Nephron (organoid): ENCODE measurements around the gene PUM2.
A peak's percentile ranks its signal among the peaks of the same experiment; 100 is the strongest.

ENCODE experiments used
- H3K27ac Mint-ChIP-seq, 3 experiments: 2 replicates each; pipeline ENCODE4 v1.8.0; 2020; ENCODE audit warnings: mixed read lengths in 3 of 3, mild to moderate bottlenecking in 2 of 3, moderate library complexity in 1 of 3
- H3K27me3 Mint-ChIP-seq: 2 replicates; pipeline ENCODE4 v1.8.0; 2021; ENCODE audit warnings: low read depth, mild to moderate bottlenecking, moderate library complexity, mixed read lengths
- H3K36me3 Mint-ChIP-seq: 2 replicates; pipeline ENCODE4 v1.8.0; 2020; ENCODE audit warnings: low read depth, mixed read lengths
- H3K4me1 Mint-ChIP-seq: 2 replicates; pipeline ENCODE4 v1.8.0; 2020; ENCODE audit warnings: mixed read lengths
- H3K4me3 Mint-ChIP-seq, 3 experiments: 2 replicates each; pipeline ENCODE4 v1.8.0; 2020; ENCODE audit warnings: mild to moderate bottlenecking in 3 of 3, mixed read lengths in 3 of 3, moderate library complexity in 2 of 3
- H3K9me3 Mint-ChIP-seq: 2 replicates; pipeline ENCODE4 v1.8.0; 2020; ENCODE audit warnings: mixed read lengths
- TF ChIP-seq, protein P1 (sequence below), 3 experiments: fragments of 200-600 bp; sonication (generic); IDR thresholded peaks; one replicate each; pipeline ENCODE4 v1.5.0; 2021; ENCODE audit warnings: antibody characterized with exemption in 3 of 3; ENCODE audit not compliant: unreplicated experiment in 3 of 3

Gene PUM2

DNA sequence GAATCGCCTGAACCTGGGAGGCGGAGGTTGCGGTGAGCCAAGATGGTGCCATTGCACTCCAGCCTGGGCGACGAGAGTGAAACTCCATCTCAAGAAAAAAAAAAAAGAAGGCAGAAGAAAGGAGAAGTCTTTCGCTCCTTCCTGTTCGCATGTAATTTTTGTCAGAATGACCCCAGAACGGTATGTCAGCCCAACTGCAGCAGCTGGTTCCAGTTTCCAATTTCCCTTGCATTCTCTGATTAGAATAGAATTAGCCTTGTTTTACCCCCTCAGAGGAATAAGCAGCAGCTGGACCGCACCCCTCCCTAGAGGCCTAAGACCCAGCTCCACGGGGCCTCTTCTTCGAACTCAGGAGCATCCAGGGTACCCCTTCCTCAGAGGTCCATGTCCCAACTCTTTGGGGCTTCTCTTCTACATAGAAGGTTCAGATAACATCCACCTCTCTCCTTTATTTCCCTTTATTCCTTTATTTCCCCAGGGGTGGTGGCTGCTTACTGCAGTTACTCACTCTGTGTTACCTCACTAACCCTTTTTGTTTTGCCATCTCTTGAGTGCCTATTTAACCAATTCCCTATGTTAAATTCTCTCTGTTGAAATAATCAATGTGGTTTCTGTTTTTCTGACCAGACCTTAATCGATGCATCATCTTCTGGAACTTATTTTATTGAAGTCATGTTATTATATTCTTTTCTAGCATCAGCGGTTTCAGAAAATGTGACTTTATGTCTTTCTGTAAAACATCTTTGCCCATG, 7.2 kb upstream of the PUM2 start:
- Mint-ChIP-seq H3K9me3 (no peaks in the 10 kb centered on the region), H3K4me3 (no peak overlapping the region), H3K27ac (peak overlapping the region in 1 of 3 experiments; percentile 17), H3K27me3 (no peaks in the 10 kb centered on the region), H3K36me3 (no peaks in the 10 kb centered on the region), H3K4me1 (peaks cover 21% of the 10 kb centered on the region)
- TF ChIP-seq, protein P1, sequence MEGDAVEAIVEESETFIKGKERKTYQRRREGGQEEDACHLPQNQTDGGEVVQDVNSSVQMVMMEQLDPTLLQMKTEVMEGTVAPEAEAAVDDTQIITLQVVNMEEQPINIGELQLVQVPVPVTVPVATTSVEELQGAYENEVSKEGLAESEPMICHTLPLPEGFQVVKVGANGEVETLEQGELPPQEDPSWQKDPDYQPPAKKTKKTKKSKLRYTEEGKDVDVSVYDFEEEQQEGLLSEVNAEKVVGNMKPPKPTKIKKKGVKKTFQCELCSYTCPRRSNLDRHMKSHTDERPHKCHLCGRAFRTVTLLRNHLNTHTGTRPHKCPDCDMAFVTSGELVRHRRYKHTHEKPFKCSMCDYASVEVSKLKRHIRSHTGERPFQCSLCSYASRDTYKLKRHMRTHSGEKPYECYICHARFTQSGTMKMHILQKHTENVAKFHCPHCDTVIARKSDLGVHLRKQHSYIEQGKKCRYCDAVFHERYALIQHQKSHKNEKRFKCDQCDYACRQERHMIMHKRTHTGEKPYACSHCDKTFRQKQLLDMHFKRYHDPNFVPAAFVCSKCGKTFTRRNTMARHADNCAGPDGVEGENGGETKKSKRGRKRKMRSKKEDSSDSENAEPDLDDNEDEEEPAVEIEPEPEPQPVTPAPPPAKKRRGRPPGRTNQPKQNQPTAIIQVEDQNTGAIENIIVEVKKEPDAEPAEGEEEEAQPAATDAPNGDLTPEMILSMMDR (IDR thresholded peaks at IDR 0.05; ENCODE audit: unreplicated experiment in 3 of 3) = no peak

DNA sequence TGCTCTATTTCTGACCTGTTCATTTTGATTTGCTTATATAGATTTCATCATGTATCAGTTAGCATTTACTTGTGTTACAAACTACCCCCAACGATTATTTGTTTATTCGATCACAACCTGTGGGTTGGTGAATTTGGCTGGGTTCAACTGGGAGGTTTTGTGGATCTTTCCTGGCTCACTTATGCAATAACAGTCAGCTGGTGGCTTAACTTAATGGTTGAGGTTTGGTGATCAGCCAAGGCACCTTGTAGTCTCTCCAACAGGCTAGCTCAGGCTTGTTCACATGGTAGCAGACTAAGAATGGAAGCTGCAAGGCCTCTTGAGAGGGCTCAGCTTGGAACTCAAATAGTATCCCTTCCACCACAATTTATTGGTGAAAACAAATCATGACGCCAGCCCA, 5.4 kb upstream of the PUM2 start:
- no peaks in the 10 kb centered on the region for H3K9me3 Mint-ChIP-seq

DNA sequence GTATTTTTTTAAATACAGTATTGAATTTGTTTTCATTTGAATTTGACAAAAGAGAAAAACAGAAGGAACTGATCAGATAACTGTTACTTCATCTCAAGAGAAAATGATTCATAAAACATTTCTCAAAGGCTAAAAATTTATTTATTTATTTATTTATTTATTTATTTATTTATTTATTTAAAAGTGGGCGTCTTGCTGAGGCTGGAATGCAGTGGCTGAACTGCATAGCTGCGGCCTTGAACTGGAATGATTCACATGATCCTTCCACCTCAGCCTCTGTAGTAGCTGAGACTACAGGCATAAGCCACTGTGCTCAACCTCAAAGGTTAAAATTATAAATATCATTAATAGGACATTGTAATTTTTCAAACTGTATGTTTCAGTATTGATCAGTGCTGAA, 4.5 kb upstream of the PUM2 start:
- Mint-ChIP-seq H3K27ac (no peak overlapping the region), H3K27me3 (no peaks in the 10 kb centered on the region), H3K4me3 (no peak overlapping the region), H3K9me3 (no peaks in the 10 kb centered on the region), H3K36me3 (no peaks in the 10 kb centered on the region), H3K4me1 (peaks cover 21% of the 10 kb centered on the region)
- TF ChIP-seq, protein P1 (IDR thresholded peaks at IDR 0.05; ENCODE audit: unreplicated experiment in 3 of 3) = no peak

More for the DNA sequence above, 5.4 kb upstream of the PUM2 start:
- Mint-ChIP-seq H3K27ac (no peak overlapping the region), H3K27me3 (no peaks in the 10 kb centered on the region), H3K4me1 (peaks cover 21% of the 10 kb centered on the region), H3K36me3 (no peaks in the 10 kb centered on the region), H3K4me3 (no peak overlapping the region)
- TF ChIP-seq, protein P1 (IDR thresholded peaks at IDR 0.05; ENCODE audit: unreplicated experiment in 3 of 3) = no peak

DNA sequence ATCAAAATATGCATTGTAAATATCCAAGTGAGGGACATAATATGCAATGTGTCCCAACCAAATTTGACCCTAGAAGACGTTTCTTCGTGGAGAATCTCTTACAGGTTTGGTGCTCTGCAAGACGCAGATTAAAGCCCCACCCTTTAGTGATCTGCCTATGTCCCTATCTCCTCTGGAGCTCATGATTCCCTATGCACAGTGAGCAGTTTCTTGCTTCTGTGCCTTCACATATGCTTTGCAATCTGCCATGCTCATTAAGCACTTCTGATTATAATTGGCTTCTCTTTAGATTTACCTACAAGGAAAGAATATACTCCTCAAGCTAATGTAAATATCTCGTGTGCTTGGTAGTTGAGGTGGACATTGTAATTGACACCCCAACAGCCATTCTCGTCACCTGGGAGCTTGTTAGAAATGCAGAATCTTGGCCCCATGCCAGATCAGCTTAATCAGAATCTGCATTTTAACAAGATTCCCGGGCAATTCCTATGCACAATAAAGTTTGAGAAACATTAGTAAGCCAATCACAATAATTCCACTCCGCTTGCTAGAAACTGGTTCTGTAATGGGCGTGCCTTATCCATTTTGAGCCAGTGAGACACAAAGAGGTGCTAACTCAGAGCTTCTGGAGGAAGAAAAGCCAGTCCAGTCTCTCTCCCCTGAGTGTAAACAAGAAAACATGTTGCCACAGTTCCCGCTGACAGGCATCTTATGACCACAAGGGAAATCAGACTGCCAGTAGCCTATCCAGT, 2.8 kb upstream of the PUM2 start:
- TF ChIP-seq, protein P1 (IDR thresholded peaks at IDR 0.05; ENCODE audit: unreplicated experiment in 3 of 3) = no peak
- Mint-ChIP-seq H3K27me3 (no peaks in the 10 kb centered on the region), H3K27ac (peak overlapping the region in 2 of 3 experiments; percentile 44 to 53), H3K9me3 (no peaks in the 10 kb centered on the region), H3K36me3 (no peaks in the 10 kb centered on the region), H3K4me3 (peak overlapping the region in 2 of 3 experiments; percentile 28 to 53), H3K4me1 (peaks cover 35% of the 10 kb centered on the region)

DNA sequence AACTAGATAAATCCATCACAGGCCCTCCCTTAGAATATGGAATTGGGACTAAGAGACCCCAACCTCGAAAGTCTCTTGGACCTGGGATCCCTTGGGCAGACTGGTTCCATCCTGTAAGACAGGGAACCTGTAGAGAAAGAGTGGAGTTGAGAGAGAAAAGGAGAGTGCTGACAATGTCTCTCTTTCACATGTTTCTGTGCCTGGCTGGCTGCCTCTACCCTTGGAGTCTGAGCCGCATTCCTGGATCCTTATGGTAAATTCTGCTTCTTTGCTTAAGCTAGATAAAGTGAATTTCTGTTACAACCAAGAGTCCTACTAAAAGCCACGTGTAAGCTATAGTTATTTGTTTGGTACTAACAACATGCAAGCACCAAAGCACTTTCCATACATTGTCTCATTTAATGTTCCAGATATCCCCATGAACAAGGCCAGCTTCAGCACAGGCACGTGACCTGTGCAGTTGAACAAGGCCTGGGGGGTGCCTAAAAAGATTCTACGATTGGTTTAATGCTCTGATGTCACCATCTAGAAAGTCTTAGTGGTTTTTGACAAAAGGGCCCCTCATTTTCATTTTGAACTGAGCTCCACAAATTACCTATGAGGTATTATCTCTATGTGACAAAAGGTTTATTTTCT, 2.1 kb upstream of the PUM2 start:
- Mint-ChIP-seq H3K9me3 (no peaks in the 10 kb centered on the region), H3K27me3 (no peaks in the 10 kb centered on the region), H3K36me3 (no peaks in the 10 kb centered on the region), H3K27ac (peak overlapping the region in 1 of 3 experiments; percentile 44), H3K4me3 (no peak overlapping the region), H3K4me1 (peaks cover 35% of the 10 kb centered on the region)
- TF ChIP-seq, protein P1 (IDR thresholded peaks at IDR 0.05; ENCODE audit: unreplicated experiment in 3 of 3) = no peak
